H1 (cell line): ENCODE data around the gene IMPG2.

ENCODE experiments used
- CTCF ChIP-seq, 3 experiments: IDR thresholded peaks; 1 replicate in 2 of 3; 2 replicates in 1 of 3; pipeline versions ENCODE4 v1.5.1 to v1.6.1; 2011; ENCODE audit warnings: low read length in 3 of 3, mild to moderate bottlenecking in 3 of 3, inconsistent platforms in 2 of 3, low read depth in 1 of 3, moderate library complexity in 1 of 3; ENCODE audit not compliant: insufficient read depth in 1 of 3; ENCODE audit errors: control extremely low read depth in 1 of 3
- POLR2A ChIP-seq, 2 experiments: IDR thresholded peaks; 1 replicate in 1 of 2; 2 replicates in 1 of 2; pipeline ENCODE4 v1.6.1; 2011; ENCODE audit warnings: low read depth in 2 of 2, low read length in 2 of 2, mild to moderate bottlenecking in 2 of 2; ENCODE audit errors: control extremely low read depth in 1 of 2
- POLR2AphosphoS5 ChIP-seq: IDR thresholded peaks from 2 replicates; pipeline ENCODE4 v1.6.1; 2011; ENCODE audit warnings: low read depth, low read length
- RAD21 ChIP-seq, 2 experiments: IDR thresholded peaks in 1 of 2; conservative IDR thresholded peaks in 1 of 2; 2 replicates each; pipeline ENCODE4 v1.6.1; 2011; ENCODE audit warnings: low read depth in 2 of 2, low read length in 2 of 2, improper control_type of control experiment in 1 of 2, inconsistent platforms in 1 of 2, mild to moderate bottlenecking in 1 of 2, moderate library complexity in 1 of 2
- RFX5 ChIP-seq: IDR thresholded peaks from 2 replicates; pipeline ENCODE4 v1.6.1; 2011; ENCODE audit warnings: low read depth, low read length, improper control_type of control experiment, borderline replicate concordance
- SUZ12 ChIP-seq: fragments of 200-600 bp; sonication (generic); IDR thresholded peaks from 2 replicates; pipeline ENCODE4 v1.6.1; 2012; ENCODE audit warnings: mild to moderate bottlenecking, inconsistent platforms, low read length, moderate library complexity, mixed read lengths
- USF2 ChIP-seq: IDR thresholded peaks from 2 replicates; pipeline ENCODE4 v1.6.1; 2011; ENCODE audit warnings: low read length, improper control_type of control experiment

GRCh38 chr3:101253396-101253795, 67.0 kb downstream of the IMPG2 start:
- TF ChIP-seq SUZ12 (no peak), CTCF (IDR thresholded peaks at IDR 0.05; ENCODE audit: control extremely low read depth in 1 of 3, insufficient read depth in 1 of 3, low read depth in 1 of 3, low read length in 3 of 3) (no peak), POLR2AphosphoS5 (no peak), RAD21 (IDR thresholded peaks at IDR 0.05 in 1 of 2, conservative IDR thresholded peaks at IDR 0.05 in 1 of 2; ENCODE audit: low read depth in 2 of 2, low read length in 2 of 2) (no peak), RFX5 (no peak), POLR2A (IDR thresholded peaks at IDR 0.05; ENCODE audit: control extremely low read depth in 1 of 2, low read depth in 2 of 2, low read length in 2 of 2) (no peak), USF2 (no peak)
